ENCODE data around the gene ACER1.
"Not testable (repeated sequence)": the region's sequence is repeated elsewhere in the genome, so short reads cannot be mapped to it uniquely, and the experiment has no call there.

Gene ACER1

DNA sequence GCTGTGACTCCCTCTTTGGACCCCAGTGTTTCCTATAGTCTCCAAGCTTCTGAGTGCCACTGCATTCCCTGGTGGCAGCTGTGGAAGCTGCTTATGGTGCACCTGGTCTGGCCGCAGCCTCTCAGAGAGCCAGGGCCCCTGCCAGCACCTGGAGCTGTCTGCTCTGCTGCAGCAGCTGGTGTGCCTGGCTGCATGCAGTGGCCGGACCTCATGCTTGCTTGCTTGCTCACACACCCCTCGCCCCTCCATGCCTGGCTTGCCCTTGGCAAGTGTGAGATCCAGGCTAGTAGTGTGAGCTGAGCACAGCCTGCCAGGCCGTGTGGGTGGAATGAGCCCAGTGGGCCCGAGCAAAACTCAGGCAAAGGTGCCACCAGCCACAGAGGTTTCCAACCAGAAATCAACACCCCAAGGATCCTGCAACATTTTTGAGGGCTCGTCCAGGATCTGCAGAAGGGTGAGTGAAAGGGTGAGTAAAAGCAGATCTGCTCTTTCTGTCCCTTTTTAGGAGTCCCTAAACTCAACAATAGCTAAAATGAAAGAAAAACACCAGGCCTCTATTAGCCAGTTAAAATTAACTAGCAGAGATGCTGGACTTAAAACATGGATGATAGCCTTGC lies 46.0 kb downstream of the ACER1 start:
- DNase-seq (ENCODE audit: low spot score), result no peak

DNA sequence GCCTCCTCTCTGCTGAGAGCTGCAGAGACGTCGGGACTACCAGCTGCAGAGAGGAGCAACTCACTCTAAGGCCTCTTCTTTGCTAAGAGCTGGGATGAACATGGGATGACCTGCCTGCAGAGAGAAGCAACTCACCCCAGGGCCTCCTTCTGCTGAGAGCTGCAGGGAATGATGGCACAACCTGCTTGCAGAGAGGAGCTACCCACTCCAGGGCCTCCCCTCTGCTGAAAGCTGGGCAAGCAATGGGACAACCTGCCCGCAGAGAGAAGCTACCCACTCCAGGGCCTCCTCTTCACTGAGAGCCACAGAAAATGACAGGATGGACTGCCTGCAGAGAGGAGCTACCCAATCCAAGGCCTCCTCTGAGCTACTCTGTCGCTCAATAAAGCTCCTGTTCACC lies 46.7 kb downstream of the ACER1 start:
- no peak for DNase-seq (ENCODE audit: low spot score)

DNA sequence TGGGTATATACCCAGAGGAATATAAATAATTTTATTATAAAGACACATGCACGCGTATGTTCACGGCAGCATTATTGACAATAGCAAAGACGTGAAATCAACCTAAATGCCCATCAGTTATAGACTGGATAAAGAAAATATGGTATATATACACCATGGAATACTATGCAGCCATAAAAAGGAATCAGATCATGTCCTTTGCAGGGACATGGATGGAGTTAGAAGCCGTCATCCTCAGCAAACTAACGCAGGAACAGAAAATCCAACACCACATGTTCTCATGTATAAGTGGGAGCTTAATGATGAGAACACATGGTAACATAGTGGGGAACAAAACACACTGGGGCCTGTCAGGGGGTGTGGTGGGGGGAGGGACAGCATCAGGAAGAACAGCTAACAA lies 51.0 kb downstream of the ACER1 start:
- not testable (repeated sequence) for DNase-seq (ENCODE audit: low spot score)

DNA sequence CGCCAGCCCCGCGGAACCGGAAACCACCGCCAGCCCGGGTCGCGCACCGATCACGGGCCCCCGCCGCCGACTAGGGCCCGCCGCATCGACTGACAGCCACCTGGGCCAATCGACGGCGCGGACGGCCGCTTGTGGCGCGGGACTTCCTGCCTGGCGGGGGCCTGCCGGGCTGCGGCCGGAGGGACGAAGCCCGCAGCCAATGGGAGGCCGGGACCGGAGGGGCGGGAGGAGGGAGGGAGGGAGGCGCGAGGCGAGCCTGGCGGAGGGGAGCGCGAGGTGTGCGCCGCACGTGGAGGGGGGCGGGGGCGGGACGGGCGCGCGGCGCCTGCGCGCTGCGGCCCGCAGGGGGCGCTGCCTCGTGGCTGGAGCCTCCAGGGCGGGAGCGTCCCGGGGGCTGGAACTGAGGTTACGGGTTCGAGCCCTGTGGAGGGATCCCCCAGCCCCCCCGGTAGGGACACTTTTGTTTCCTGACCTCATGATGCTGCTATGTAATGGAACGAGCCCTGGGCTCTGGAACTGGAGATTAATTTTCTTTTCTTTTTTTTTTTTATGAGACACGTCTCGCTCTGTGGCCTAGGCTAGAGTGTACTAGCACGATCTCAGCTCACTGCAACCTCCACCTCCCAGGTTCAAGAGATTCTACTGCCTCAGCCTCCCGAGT lies 53.4 kb downstream of the ACER1 start, which contains the start of gene MLLT1:
Gene MLLT1 (minus strand): TSS at position 45 of the 661 bp plus-strand sequence. CDS start 191 bp downstream, outside the sequence.
- DNase-seq (ENCODE audit: low spot score), result peak; percentile 94

DNA sequence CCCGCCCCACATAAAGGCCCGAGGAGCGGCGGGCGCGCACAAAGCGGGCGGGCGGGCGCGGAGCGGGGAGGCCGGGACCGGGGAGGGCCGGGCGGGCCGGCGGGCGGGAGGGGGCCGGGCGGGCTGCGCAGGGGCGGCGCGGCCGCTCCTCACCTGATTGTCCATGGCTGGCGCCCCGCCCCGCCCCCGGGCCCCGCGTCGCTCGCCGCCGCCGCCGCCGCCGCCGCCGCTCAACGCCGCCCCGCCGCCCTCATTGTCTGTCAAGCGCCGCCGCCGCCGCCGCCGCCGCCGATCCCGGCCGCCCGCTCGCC lies 53.8 kb downstream of the ACER1 start:
- DNase-seq (ENCODE audit: low spot score), result no peak

DNA sequence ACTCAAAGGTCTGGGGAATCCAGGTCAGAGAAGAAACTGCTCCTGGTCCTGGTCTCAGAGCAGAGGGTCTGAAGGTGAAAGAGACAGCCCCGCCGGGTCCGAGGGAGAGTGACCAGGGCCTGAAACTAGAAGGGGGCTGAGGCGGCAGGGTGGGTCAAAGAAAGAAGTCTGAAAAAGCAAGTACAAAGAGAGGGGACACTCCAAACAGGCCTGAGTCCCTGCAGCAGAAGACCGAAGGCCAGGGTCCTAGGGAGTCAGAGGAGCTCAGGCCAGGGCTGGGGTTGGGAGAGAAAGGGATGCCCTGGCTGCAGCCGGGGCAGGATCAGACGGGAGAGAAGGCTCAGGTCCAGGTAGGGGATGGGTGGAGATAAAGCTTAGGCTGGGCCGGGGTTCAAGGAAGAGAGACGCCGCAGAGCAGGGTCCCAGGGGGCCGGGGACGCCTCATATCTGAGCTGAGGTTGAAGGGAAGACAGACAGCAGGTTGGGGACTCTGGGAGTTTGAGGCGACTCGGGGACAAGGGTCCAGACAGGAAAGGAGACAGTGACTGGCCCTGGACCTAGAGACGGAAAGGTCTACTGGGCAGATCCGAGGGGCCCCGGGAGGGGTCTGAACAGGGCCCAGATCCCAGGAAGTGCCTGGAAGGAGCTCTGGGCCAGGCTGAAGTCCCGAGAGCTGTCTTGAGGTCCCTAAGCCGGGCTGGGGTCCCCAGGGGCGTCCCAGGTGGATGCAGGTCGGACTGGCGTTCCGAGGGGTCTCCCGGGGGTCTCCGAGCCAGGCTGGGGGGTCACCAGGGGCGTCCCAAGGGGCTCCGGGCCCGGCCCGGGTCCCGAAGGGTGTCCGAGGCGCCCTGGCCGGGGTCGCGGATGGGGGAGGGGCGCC lies 54.4 kb downstream of the ACER1 start:
- DNase-seq (ENCODE audit: low spot score), result no peak

DNA sequence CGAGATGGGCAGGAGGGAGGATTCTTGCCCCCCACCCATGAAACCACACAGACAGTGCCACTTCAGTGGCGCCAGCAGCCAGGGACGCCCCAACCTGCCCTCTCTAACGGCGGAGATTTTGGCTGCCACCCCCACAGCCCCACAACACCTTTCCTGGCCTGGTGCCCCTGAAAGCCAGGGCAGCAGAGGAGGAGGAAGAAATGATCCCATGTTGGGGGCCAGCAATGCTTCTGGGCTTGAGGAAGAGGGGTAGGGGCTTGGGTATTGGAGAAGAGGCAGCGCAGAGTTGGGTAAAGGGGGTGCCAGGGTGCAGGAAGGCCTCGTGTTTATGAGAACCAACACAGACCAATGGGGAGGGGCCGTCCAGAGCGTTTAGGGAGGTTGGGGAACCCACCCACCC lies 55.4 kb downstream of the ACER1 start:
- DNase-seq (ENCODE audit: low spot score), result no peak

DNA sequence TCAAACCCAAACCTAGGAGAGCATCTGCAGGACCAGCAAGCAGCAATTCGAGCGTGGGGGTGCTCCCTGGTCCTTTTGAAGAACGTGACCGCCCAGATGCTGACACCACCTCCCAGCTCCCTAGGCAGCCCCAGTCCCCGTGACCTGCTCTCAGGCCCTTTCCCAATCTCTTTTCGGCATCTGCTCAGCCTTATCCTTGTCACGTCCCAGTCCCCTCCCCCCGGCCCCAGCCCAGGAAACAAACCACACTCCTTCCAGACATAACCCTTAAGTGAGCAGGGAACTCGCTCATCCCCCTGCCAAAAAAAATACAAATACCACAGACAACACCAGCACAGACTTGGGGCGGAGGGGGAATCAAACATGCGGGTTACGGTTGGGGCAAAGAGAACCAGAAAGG lies 57.0 kb downstream of the ACER1 start:
- DNase-seq (ENCODE audit: low spot score), result no peak

DNA sequence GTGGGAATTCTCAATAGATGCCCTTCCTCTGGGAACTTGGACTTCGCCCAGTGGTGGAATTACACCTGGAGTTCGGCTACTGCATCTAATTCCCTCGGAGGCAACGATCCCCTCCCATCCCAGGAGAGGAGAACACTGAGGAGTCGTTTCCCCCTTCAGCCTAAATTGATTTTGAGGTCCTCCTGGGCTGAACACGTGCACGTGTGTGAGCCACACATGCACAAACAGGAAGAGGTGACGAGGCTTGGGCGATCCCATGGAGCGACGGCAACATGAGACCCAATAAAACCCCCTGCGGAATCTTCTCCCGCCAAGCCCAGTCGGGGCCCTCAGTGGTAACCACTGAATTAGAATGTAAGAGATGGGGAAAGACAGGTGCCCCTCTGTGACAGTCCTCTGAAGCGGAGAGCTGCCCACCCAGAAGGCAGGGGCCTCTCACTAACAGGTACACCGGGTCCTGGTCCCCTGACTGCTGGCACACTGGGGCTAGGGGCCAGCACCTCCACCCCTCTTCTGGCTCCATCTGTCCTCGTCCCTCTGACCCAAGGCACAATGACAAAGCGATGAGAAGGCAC lies 58.2 kb downstream of the ACER1 start:
- no peak for DNase-seq (ENCODE audit: low spot score)

DNA sequence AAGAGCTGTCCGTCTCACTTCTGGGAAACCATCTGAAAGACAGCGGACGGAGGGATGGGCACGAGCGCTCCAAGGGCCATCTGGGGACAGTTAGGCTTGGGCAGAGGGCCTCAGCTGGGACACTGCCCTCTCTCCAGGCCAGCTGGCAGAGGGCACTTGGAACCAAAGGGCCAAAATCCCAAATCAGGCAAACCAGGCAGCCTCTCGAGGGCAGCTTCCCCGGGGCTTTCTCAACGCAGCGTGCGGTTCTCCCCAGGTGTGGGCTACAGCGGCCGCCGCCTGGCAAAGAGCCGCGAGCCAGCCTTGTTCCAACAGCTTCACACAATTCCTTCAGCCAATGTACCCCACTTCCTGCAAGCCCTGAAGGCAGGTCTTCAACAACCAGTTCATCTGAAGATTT lies 58.7 kb downstream of the ACER1 start:
- no peak for DNase-seq (ENCODE audit: low spot score)

DNA sequence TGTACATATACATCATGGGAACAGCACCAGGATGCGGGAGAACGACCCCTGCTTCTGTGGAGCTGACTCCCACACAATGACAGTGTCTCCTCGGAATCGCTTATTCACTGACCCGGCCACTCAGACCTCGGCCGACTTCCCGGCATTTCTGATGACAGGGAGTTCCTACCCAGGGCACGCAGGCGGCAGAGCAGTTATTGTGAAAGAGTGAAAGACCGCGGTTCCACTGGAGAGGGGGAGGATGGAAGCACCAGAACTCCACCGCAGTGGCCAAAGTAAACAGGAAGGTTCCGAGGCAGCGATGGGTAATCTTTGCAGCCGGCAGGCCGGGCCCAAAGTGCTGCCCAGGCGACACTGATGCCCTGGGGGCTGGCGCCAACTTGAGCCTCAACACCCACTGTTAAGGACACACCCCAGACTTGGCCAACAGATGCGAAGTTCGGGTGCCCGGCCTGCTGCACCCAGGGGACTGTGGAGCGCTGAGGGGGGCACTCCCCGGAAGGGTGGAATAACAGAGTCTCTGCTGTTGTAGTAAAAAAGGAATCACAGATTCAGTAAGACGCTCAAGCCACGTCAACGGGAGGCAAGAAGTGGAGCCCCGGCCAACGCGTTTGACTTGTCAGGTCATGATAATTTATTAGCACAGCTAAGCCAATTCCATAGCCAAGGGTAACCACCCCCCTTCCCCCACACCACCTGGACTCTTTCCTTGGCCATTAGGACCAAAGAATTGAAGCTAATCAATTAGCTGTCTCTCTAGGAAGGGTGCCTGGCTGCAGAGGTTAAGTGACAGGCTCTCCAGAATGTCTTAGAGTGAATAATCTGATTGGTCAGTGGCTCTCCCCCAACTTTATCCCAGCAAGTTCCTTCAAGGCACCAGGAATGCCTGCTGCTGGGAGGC lies 59.5 kb downstream of the ACER1 start:
- DNase-seq (ENCODE audit: low spot score), result no peak

DNA sequence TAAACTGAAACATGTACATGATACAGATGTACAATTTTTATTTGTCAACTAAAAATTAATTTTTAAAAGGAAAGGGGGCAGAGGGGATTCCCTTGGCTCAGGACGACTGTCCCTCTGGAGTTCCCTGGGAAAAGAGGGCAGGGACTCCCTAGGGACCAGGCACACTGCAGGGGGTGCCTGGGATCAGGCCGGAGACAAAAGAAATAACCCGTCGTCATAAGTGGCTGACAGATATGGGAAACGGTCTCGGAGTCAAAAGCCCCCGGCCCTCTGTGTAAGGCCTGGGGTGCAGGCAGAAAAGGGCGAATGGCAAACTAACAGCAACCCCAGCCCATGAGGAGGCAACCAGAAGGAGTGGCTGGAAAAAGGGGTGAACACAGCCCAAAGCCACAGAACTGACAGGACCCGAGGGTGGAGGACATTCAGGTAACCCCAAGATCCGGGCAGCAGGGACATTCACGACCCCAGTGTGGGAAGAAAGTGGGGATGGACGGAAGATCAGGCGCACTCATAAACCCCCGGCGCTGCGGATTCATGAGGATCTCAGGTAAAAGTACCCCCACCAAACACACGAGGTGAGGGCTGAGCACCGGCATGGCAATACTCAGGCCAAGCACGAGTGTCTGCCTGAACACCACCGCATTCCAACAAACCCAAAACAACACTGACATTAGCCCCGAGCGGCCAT lies 60.4 kb downstream of the ACER1 start:
- DNase-seq (ENCODE audit: low spot score), result no peak

DNA sequence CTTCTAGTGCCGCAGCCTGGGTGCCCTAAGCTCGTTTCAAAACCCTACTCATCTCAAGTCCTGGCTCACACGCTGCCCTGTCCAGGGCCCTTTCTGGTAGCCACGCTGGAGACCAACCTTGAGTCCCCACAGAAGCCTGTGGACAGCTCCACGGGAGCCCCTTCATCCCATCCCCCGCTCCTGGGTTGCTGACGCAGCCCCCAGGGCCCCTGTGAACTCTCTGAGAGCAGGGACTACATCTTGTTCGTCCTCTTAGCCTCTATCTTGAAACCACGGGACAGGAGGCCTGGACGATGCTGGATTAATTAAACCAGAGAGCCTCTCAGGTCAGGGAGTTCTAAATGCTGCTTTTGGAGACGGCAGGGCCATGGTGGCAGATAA lies 61.0 kb downstream of the ACER1 start:
- no peak for DNase-seq (ENCODE audit: low spot score)

DNA sequence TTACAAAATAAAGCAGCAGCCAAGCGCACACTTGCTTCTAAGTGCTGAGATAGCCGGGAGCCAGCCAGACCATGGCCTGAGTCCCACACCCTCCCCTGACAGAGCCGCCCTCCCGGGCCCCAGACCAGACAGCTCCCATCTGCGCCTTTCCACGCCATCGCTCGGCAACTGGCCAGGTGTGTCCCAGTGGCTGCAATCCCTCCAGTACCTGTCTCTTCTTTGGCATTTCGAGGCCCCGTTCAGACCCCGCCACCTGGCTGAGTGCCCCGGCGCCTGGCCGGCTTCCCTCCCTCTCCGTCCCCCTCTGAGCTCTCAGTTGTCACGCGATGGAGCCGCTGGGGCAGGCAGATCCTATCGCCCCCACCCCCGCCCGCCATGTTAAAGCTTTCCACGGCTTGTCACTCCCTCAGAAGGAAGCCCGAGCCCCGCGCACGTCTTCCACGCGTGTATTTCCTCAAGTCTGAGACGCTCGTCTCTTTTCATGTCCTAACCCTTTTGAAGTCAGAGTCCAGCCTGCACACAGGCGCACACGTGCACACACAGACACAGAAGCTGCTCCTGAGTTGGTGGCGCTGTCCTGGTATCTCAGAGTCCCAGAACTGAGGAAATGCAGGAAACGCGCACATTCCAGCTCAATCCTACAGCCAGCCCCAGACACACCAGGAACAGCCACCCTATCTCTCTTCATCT lies 61.5 kb downstream of the ACER1 start:
- no peak for DNase-seq (ENCODE audit: low spot score)

DNA sequence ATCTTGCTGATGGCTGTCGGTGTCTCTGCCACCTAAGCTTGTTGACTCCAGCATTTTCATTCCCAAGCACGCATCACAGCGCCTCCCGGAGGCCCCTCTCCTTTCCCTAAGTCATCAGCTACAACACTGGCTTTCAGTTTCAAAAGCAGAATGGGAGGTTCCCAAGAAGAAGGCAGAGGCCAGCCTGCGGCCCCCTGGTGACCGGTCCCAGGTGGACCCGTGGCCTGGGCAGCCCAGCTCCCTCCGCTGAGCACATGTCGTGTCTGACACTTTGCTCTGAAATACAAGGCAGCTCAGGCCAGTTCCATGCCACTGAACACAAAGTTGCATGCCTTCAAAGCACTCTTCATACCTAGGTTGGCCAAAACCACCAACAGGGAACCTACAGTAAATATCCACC lies 62.2 kb downstream of the ACER1 start:
- no peak for DNase-seq (ENCODE audit: low spot score)

DNA sequence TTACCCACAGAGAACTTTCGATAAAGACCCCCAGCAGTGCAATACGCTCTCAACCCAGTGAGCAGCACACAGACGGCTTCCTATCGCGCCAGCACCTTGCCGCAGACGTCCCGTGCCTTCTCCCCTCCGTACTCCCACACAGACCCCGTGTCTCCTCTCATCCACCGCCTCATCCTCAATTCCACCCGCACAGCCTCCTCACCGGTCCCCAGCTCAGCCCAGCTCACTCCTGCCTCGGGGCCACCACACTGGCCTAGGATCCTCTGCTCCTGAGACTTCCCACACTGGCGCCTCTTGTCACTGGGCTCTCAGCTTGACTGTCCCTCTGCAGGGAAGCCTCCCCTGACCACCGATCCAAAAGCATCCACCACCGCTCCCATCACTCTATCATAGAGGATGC lies 62.6 kb downstream of the ACER1 start:
- DNase-seq (ENCODE audit: low spot score), result no peak

DNA sequence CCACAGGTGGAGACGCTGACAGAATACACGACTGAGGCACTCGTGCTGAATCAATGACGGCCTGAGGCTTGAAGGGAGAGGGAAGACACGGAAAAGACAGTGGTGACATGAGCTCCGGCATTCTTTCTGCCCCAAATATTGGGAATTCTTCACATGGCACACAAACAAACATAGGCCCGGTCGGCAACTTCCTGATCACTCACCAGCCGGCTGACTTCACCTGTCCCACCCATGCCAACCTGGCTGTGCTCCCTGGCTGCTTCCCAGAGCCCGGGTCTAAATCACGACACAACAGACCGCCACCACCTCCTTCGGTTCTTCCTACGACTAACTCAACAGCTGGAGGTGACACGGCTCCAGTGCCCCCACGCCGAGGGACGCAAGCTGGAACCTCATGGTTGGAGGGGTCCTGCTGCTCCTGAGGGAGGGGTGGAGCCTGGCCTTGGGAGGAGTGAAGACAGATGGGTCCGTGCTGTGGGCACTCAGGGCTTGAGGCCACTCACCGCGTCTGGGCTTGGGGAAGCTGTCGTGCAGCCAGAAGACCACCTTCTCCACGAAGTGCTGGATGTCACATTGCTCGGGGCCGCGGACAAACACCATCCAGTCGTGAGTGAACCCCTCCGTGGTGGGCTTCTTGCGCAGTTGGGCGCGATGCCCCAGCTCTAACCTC lies 63.2 kb downstream of the ACER1 start:
- no peak for DNase-seq (ENCODE audit: low spot score)

DNA sequence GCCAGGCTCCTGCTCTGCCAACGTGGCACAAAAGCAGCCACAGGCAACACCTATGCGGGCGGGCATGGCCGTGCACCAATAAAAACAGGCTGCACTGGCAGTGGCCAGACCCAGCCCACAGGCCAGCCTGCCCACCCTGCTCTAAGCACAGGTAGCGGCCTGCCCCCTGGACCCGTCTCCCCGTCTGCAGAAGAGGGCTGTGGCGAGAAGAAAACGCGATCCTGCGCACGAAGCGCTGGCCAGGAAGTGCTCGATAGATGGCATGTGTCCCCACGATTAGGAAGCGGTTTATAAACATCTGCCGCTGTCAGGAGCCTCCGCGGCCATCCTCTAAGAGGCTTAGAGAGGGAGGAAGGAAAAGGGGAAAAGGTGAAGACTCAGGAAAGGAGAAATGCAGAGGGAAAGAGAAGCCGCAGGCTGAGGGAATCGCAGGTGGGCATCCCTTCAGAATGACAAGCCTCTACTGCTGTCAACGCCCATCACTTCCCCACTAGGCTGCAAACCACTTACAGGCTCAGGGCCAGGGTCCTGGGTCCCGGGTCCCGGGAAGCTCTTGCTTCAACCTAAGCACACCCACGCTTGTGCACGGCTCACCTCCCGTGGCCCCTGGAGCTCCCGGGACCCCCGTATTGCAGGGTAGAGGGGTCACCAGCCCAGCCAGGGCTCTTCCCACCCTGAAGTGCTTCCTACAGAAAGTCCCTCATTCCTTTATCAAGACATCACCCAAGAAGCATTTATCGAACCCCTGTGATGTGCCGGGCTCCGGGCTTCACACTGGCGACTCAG lies 64.1 kb downstream of the ACER1 start:
- no peak for DNase-seq (ENCODE audit: low spot score)

DNA sequence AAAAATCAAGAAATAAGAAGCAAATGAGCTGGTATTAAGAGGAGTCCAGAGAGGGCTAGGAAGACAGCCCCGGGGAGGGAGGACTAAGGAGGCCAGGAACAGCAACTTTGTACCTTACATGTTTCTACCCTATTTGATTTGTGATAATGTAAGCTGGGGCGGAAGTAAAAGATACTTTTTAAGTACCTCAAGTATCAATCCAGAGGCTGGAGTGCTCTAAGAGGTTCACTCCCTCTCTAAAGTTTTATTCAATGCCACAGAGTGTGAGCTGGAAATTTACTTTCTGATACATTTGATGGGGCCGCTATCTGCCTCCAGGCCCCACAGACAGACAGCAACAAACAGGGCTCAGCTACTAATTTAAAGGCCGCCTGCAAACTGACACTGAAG lies 65.0 kb downstream of the ACER1 start:
- DNase-seq (ENCODE audit: low spot score), result no peak
